ENCODE measurements around the gene FOXP2. TPM values are rescaled to one million over a fixed set of nuclear protein-coding genes. Genes with fewer than 3 reads are reported as not detected.
A peak's percentile ranks its signal among the peaks of the same experiment; 100 is the strongest.
"Not testable (repeated sequence)": the region's sequence is repeated elsewhere in the genome, so short reads cannot be mapped to it uniquely, and the experiment has no call there.

FOXP2 gene
- total RNA-seq, 2 donors from 2014 or later = 15.5 to 16.6 TPM

DNA sequence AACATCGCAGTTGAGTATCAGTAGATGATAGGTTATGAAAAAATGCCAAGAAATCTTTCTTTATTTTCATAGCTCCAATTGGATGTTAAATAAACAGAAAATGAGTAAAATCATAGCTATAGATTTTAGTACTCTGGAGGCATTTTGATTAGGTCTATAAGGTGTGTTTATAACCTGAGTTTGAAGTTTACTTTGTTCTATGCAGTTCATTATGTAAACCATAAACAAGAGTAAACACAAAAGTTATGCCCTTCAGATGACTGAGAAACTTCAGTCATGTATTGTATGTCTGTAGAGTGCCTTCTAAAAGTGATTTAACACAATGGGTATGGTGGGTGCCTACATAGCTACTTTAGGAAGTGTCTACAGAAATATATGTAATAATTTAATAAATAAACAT, 13.6 kb downstream of the FOXP2 start:
- peaks cover 3% of the 10 kb centered on the region for H3K4me1 ChIP-seq
- H3K27me3 ChIP-seq = no peaks in the 10 kb centered on the region
- TF ChIP-seq POLR2A (IDR thresholded peaks at IDR 0.05) (no peak), CTCF (IDR thresholded peaks at IDR 0.05) (no peak)
- H3K27ac ChIP-seq = no peak overlapping the region
- H3K9me3 ChIP-seq = no peaks in the 10 kb centered on the region
- no peaks in the 10 kb centered on the region for H3K36me3 ChIP-seq (replicated peaks in 1 of 2; ENCODE audit: insufficient read depth in 1 of 2, low read depth in 2 of 2)
- WGBS, 2 donors = 41 to 63% methylated on average over 1 of the region's 1 CpG
- no peak for DNase-seq
- ATAC-seq = no peak
- no peak overlapping the region for H3K4me3 ChIP-seq
- intact Hi-C loops (cut with DNase I) = no loop called here

GRCh38 chr7:114431189-114431588, 16.6 kb downstream of the FOXP2 start:
- H3K4me1 ChIP-seq = peaks cover 3% of the 10 kb centered on the region
- H3K27ac ChIP-seq = no peak overlapping the region
- intact Hi-C loops (cut with DNase I) = no loop called here
- 93 to 94% methylated on average over 5 of the region's 5 CpGs for WGBS, 2 donors
- H3K4me3 ChIP-seq = no peak overlapping the region
- no peak for DNase-seq
- no peak for ATAC-seq
- TF ChIP-seq CTCF (IDR thresholded peaks at IDR 0.05) = no peak
- TF ChIP-seq POLR2A (IDR thresholded peaks at IDR 0.05) = no peak
- H3K36me3 ChIP-seq (replicated peaks in 1 of 2; ENCODE audit: insufficient read depth in 1 of 2, low read depth in 2 of 2) = no peaks in the 10 kb centered on the region
- H3K27me3 ChIP-seq = no peaks in the 10 kb centered on the region
- H3K9me3 ChIP-seq = no peaks in the 10 kb centered on the region

DNA sequence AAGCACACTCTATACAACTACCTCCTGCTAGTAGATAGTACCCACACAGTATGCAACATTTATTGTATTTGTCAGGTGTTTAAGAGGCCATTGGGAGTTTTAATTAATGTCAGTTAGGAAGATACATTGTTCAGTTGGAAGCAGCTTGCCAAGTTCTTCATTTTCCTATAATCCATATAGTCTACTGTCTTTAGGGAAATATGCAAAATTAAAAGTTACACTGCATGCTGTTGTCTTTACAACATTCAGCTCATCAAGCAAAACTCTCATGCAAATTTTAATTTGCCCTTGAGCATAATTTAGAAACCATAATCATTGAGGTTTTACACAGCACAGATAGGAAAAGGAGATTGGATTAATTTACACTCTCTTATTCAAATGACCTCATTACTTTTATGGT, 17.4 kb downstream of the FOXP2 start:
- intact Hi-C loops (cut with DNase I) = no loop called here
- H3K4me1 ChIP-seq = peaks cover 3% of the 10 kb centered on the region
- DNase-seq (no peak), ATAC-seq (no peak)
- H3K9me3 ChIP-seq = no peaks in the 10 kb centered on the region
- no peaks in the 10 kb centered on the region for H3K27me3 ChIP-seq
- no peak overlapping the region for H3K4me3 ChIP-seq
- no peak overlapping the region for H3K27ac ChIP-seq
- TF ChIP-seq CTCF (IDR thresholded peaks at IDR 0.05) = no peak
- H3K36me3 ChIP-seq (replicated peaks in 1 of 2; ENCODE audit: insufficient read depth in 1 of 2, low read depth in 2 of 2) = no peaks in the 10 kb centered on the region

GRCh38 chr7:114432703-114433102, 18.1 kb downstream of the FOXP2 start:
- DNase-seq (no peak), ATAC-seq (no peak)
- TF ChIP-seq CTCF (IDR thresholded peaks at IDR 0.05) (no peak), POLR2A (IDR thresholded peaks at IDR 0.05) (no peak)
- 88 to 90% methylated on average over 3 of the region's 3 CpGs for WGBS, 2 donors
- H3K4me3 ChIP-seq = no peak overlapping the region
- no peak overlapping the region for H3K27ac ChIP-seq
- H3K27me3 ChIP-seq = no peaks in the 10 kb centered on the region
- peaks cover 3% of the 10 kb centered on the region for H3K4me1 ChIP-seq
- intact Hi-C loops (cut with DNase I) = no loop called here
- no peaks in the 10 kb centered on the region for H3K36me3 ChIP-seq (replicated peaks in 1 of 2; ENCODE audit: insufficient read depth in 1 of 2, low read depth in 2 of 2)
- no peaks in the 10 kb centered on the region for H3K9me3 ChIP-seq

GRCh38 chr7:114439581-114439980, 25.0 kb downstream of the FOXP2 start:
- no peak overlapping the region for H3K27ac ChIP-seq
- TF ChIP-seq POLR2A (IDR thresholded peaks at IDR 0.05) (no peak), CTCF (IDR thresholded peaks at IDR 0.05) (no peak)
- H3K9me3 ChIP-seq = no peaks in the 10 kb centered on the region
- no peaks in the 10 kb centered on the region for H3K4me1 ChIP-seq
- peak in 2 of 4 donors; percentile 26 for DNase-seq
- H3K27me3 ChIP-seq = no peaks in the 10 kb centered on the region
- intact Hi-C loops (cut with DNase I) = no loop called here
- ATAC-seq = no peak
- 92 to 96% methylated on average over 5 of the region's 5 CpGs for WGBS, 2 donors
- H3K36me3 ChIP-seq (replicated peaks in 1 of 2; ENCODE audit: insufficient read depth in 1 of 2, low read depth in 2 of 2) = no peaks in the 10 kb centered on the region
- H3K4me3 ChIP-seq = no peak overlapping the region

- H3K36me3 ChIP-seq (replicated peaks in 1 of 2; ENCODE audit: insufficient read depth in 1 of 2, low read depth in 2 of 2); H3K4me3 ChIP-seq; DNase-seq; ATAC-seq; H3K27me3 ChIP-seq; H3K27ac ChIP-seq; intact Hi-C loops (cut with DNase I); H3K4me1 ChIP-seq; H3K9me3 ChIP-seq: not testable (repeated sequence)
- WGBS, 2 donors = 91 to 94% methylated on average over 4 of the region's 4 CpGs
These were observed 26.3 kb downstream of the FOXP2 start for GRCh38 chr7:114440927-114441326.
